Left colon (tissue), 2 donors: ENCODE measurements around the gene KRTAP5-11. TPM values are rescaled to one million over a fixed set of nuclear protein-coding genes. Genes with fewer than 3 reads are reported as not detected.
A peak's percentile ranks its signal among the peaks of the same experiment; 100 is the strongest.
"Not testable (repeated sequence)": the region's sequence is repeated elsewhere in the genome, so short reads cannot be mapped to it uniquely, and the experiment has no call there.

Source experiments
- ATAC-seq: fragments of 200-7000 bp; cut with Tn5 transposase; one replicate; pipeline ENCODE4 v1.9.1; 2020; ENCODE audit warnings: mild to moderate bottlenecking, moderate library complexity
- DNase-seq, 2 donors: peaks; one replicate each; pipeline ENCODE4 v3.0.0-alpha.2; 2020
- intact Hi-C, 2 donors: fragments of 100-400 bp; cut with DNase I in 1 of 2; cut with micrococcal nuclease in 1 of 2; formaldehyde crosslinking; loops; one replicate each; pipeline versions ENCODE4 v1.11.2 to v1.14.0; 2022; cut with DNase I, micrococcal nuclease
- total RNA-seq, 2 donors: library from RNA; stranded (reverse); fragmentation: NEBNext Ultra II Directional; extraction: Animal tissue kit (Norgen Biotek cat#: 25700); gene quantifications; one replicate each; pipeline ENCODE4 v1.2.1, GENCODE V29; 2021
- donor health status: DM: no; HTN: no; CAD: no.
- donor health status: DM: yes; HTN: yes; CAD: no.

KRTAP5-11 gene
- total RNA-seq, 2 donors from 2014 or later, result not detected

DNA sequence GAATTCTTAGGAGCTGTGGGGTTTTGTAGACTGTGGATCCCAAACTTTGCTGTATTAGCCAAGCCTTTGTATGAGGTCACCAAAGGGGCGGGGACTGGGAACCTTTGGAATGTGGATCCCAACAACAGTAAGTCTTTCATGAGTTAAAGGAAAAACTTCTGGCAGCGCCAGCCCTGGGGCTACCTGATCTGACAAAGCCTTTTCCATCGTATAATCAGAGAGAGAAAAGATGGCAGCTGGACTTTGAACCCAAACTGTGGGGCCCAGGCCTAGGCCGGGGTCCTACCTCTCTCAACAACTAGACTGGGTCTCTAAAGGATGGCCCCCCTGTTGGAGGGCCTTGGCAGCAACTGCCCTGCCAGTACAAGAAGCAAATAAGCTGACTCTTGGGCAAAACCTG is 5.6 kb upstream of the KRTAP5-11 start:
- DNase-seq, ATAC-seq, intact Hi-C loops: not testable (repeated sequence)

DNA sequence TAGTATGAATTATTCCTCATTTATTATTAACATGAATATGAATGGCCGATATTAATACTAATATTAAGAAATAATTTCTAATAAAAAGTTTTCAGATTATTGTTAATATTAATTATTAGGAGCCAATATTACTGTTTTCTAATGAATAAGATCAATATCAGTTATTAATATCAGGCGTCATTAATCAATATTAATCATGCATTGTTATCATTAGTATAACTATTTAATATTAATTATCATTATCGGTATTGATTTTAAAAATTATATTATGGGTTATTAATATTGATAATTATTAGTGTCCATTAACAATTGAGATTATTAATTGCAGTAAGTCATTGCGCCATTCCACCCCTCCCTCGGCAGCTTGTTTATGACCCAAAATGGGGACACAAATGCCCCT is 3.0 kb upstream of the KRTAP5-11 start:
- DNase-seq, intact Hi-C loops, ATAC-seq: not testable (repeated sequence)

DNA sequence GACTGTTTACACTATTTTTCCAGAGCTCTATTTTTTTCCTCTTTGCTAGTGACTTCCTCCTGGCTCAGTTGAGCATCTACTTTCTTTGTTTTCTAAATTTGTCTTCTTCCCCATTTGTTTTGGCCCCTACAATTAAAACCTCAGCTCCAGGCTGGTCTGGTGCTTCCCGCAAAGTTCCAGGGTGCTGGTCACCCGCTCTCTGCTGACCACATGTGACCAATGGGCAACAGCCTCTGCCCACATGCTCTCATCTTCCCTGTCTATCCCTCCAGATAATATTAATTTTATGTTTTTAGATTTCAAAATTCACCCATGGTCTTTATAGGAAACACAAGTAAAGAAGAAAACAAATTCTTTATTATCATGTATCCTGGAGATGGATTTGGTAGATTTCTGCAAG is 294 bp upstream of the KRTAP5-11 start:
- ATAC-seq, DNase-seq, intact Hi-C loops: not testable (repeated sequence)

DNA sequence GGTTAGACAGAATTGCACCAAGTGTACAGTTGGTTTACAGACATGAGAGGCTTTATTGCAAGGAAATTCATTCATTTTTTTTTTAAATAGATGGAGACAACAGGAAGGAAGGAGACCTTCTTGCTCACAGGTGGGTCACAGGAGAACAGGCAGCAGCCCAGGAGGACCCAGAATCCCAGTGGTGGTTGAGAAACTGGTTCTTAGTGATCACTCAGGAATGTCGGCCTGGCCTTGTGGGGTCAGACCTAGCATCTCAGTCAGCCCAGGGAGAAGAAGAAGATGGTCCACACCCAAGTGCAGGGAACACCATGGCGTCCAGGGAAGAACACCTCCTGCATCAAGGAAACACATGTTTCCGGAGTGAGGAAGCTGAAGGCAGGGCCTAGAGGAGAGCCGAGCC is 849 bp downstream of the KRTAP5-11 start:
- DNase-seq (no peak), ATAC-seq (no peak)
- intact Hi-C loops, result no loop called here

DNA sequence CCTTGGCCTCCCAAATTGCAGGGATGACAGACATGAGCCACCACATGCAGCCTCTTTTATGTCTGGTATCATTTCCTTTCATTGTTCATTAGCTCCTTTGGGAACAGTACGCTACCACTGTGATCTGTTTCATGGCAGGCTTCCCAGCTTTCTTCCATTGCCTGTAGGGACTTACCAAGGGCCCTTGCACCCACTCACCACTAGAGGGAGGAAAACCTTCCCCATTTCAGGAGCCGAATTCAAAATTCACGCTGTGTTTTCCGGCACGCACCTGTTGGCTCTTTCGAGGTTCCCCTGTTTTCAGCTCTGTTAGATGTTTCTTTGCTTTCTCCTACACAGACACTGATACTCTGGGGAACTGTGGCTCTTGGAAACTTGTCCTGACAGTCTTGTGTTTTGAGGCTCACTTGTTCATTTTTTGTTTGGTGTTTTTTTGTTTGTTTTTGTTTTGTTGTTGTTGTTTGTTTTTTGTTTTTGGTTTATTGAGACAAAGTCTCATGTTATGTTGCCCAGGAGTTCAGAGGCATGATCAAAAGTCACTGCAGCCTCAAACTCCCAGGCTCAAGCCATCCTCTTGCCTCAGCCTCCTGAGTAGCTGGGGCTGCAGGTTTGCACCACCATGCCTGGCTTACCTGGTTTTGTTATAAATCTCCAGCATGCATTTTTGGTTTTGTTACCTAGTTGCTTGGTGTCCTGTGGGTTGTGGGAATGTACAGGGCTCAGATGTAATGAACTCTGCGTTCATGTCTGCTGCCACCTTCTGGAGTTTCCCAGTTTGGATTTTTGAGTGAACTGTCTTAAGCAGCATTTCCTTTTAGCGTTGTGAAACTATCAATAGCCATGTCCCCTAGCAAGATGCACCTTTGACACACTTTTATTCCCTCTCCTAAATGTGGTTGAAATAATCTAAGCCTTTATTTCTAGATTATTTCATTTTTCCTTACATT is 2.3 kb downstream of the KRTAP5-11 start:
- peak; percentile 54 to 58 for DNase-seq
- peak; percentile 88 for ATAC-seq
- intact Hi-C loops, result no loop called here

DNA sequence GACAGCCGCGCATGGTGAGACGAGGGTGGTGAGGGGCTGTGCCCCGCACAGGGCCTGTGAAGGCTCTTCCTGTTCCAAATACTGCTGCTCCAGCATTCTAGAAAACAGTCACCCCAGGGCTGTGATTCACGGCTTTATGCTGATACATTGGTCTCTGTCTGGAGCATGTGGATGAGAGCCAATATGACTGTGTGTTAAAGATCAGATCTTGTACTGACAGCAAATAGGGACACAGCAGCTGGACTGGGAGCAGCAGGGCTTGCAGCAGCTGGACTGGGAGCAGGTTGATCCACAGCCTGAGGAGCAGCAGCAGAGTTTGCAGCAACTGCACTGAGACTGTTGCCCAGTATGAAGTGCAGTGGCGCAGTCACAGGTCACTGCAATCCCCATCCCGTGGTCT is 3.2 kb downstream of the KRTAP5-11 start:
- intact Hi-C loops, ATAC-seq, DNase-seq: not testable (repeated sequence)

DNA sequence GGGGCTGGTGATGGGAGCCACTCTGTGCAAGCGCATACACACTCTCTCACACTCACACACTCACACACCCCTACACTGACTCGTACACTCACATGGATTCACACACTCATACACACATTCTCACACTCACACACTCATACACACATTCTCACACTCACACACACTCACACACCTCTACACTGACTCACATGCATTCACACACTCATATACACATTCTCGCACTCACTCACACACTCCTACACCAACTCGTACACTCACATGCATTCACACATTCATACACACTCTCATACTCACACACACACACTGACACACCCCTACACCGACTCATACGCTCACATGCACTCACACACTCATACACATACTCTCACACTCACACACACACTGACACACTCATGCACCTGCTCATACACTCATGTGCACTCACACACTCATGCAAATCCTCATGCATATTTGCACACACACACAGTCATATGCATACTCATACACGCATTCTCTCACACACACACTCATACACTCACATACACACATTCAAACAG is 5.1 kb downstream of the KRTAP5-11 start:
- no peak for DNase-seq
- intact Hi-C loops, result no loop called here
- no peak for ATAC-seq

DNA sequence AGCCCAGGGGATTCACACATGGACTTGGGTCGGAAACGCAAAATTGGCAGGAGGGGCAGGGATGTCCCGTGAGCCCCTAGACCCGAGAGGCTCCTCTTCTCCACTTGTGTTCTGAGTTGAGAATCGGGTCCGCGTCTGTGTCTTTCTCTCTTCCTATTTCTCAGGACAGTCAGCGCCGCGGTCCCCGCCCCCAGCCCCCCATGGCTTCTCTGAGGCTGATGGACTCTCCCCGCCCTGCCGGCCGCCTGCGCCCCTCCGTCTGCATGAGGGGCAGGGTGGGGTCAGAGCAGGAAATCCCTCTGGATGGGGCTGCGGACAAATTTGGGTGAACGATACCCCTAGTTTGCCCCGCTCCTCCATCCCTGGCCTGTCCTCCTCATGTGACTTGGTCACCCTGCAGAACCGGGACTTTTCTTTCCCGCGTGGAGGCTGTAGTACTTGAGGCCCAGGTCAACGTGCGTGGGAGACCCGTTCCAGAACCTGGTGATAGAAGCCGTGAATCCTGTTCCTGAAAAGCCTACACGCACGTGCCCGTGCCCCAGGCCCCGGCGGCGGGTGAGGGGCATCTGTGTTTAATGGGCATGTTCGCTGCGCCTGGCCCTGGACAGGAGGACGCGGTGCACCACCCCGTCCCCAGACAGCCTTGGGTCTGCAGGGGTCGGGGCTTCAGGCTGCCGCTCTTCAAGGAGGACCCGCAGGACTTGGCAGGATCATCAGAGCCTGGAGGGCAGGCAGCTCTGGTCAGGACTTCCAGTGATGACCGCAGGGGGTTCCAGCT is 5.8 kb downstream of the KRTAP5-11 start:
- DNase-seq, intact Hi-C loops, ATAC-seq: not testable (repeated sequence)

GRCh38 chr11:71575723-71576424 is 6.8 kb downstream of the KRTAP5-11 start:
- ATAC-seq, result no peak
- DNase-seq, result no peak
- intact Hi-C loops, result no loop called here

- ATAC-seq, result no peak
- intact Hi-C loops, result no loop called here
Measured at GRCh38 chr11:71574418-71574817, 8.3 kb downstream of the KRTAP5-11 start.

DNA sequence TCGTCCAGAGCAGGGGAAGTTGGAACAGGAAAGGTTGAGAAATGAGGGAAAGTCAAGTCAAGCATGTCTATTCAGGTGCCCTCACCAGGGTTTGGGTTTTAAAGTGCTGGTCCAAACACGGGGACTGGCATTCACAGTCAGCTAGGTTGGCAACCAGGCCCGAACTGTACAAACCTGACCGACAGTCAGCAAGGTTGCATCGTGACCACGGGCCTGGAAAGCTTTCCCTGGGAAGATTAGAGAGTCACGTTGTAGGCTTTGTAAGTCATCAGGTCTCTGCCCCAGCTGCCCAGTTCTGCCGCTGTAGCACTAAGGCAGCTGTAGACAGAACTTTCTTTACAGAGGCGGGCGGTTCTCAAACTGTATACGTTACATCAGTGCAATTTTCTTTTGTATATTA is 9.9 kb downstream of the KRTAP5-11 start:
- ATAC-seq, result no peak
- no peak for DNase-seq
- intact Hi-C loops, result no loop called here

More at GRCh38 chr11:71574418-71574817, 8.3 kb downstream of the KRTAP5-11 start:
- no peak for DNase-seq

DNA sequence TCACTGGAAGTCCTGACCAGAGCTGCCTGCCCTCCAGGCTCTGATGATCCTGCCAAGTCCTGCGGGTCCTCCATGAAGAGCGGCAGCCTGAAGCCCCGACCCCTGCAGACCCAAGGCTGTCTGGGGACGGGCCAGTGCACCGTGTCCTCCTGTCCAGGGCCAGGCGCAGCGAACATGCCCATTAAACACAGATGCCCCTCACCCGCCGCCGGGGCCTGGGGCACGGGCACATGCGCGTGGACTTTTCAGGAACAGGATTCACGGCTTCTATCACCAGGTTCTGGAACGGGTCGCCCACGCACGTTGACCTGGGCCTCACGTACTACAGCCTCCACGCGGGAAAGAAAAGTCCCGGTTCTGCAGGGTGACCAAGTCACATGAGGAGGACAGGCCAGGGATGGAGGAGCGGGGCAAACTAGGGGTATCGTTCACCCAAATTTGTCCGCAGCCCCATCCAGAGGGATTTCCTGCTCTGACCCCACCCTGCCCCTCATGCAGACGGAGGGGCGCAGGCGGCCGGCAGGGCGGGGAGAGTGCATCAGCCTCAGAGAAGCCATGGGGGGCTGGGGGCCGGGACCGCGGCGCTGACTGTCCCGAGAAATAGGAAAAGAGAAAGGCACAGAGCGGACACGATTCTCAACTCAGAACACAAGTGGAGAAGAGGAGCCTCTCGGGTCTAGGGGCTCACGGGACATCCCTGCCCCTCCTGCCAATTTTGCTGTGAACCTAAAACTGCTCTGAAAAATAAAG is 11.4 kb downstream of the KRTAP5-11 start:
- ATAC-seq, DNase-seq, intact Hi-C loops: not testable (repeated sequence)

- intact Hi-C loops, result no loop called here
- DNase-seq (no peak), ATAC-seq (no peak)
Measured at GRCh38 chr11:71568704-71569349, 13.8 kb downstream of the KRTAP5-11 start.

DNA sequence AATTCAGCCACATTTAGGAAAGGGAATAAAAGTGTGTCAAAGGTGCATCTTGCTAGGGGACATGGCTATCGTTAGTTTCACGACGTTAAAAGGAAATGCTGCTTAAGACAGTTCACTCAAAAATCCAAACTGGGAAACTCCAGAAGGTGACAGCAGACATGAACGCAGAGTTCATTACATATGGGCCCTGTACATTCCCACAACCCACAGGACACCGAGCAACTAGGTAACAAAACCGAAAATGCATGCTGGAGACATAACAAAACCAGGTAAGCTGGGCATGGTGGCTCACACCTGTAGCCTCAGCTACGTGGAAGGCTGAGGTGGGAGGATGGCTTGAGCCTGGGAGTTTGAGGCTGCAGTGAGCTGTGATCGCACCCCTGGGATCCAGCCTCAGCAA is 15.0 kb downstream of the KRTAP5-11 start:
- DNase-seq, ATAC-seq, intact Hi-C loops: not testable (repeated sequence)

DNA sequence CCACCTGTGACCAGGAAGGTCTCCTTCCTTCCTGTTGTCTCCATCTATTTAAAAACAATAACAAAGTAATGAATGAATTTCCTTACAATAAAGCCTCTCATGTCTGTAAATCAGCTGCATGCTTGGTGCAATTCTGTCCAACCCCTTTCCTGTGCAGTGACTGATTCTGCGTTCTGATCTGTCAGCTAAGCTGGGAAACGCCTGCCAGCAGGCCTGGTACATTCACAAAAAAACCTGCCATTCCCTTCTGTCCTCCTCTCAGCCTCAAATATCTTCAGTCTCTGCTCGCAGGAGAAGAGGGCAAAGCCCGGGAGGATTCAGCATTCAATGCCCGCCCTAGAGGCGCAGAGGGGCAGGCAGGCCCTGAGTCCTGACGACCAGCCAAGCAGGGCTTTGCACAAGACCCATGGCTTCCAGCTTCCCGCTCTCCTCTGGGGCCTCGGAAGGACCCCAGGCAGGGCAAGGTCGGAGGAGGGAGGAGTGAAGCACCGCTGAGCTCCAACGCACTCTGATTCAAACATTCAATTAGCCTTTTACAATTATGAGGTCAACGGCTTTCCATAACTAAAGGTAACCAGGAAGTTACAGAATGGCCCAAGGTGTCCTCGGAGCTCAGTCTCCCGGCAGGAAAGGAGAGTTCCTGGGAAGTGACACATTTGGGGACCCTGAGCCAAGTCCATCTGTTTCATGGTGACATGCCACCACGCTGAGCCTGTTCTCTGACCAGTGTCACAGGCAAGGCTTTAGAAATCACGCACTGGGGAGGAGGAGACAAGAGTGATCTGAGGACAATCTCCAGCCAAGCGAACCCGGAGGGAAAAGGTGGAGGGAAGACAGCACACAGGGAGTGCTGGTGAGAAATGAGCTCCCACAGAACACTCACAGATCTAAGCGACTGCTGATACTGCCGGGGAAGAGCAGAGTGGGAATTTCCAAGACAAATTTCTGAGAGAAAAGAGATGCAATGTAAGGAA is 15.8 kb downstream of the KRTAP5-11 start:
- intact Hi-C loops, DNase-seq: not testable (repeated sequence)
- ATAC-seq, result peak; percentile 50

DNA sequence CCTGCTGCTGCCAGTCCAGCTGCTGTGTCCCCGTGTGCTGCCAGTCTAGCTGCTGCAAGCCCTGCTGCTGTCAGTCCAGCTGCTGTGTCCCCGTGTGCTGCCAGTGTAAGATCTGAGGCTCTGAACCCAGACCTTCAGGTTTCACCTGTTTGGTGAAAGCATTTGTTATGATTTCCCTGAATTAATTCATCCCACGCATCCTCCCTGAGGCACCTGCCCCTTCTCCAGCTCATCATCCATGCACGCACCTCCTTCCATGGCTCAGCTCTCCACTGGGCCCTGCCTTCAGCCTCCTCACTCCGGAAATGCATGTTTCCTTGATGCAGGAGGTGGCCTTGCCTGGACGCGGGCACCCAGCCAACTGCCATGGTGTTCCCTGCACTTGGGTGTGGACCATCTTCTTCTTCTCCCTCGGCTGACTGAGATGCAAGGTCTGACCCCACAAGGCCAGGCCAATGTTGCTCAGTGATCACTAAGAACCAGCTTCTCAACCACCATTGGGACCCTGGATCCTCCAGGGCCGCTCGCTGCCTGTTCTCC is 16.5 kb downstream of the KRTAP5-11 start:
- intact Hi-C loops, result no loop called here
- ATAC-seq, result peak; percentile 60
- DNase-seq, result peak in 1 of 2 donors; percentile 38
